GM12878 (cell line): ENCODE data around the gene JMJD7. TPM values are rescaled to one million over a fixed set of nuclear protein-coding genes. Genes with fewer than 3 reads are reported as not detected.

Experiments
- ATAC-seq: fragments of 200-7000 bp; cut with Tn5 transposase; 3 replicates; pipeline ENCODE4 v1.9.1; 2020; ENCODE audit warnings: mild to moderate bottlenecking, moderate library complexity
- BruUV-seq: library from RNA; stranded (reverse); fragments of 400-500 nt; replicated peaks from 2 replicates; lab custom pipeline; 2021; lab: Mats Ljungman, UMichigan
- CTCF ChIA-PET: fragments of 300-600 bp; sonication (Branson Sonifier 250); formaldehyde crosslinking; extraction: SDS; loops from one replicate; lab custom pipeline; 2021; ENCODE audit warnings: inconsistent platforms; lab: Yijun Ruan, JAX
- POLR2A ChIA-PET: fragments of 350-600 bp; formaldehyde crosslinking; extraction: SDS; loops from one replicate; lab custom pipeline; 2021; ENCODE audit warnings: inconsistent platforms; lab: Charles Lee
- RAD21 ChIA-PET: fragments of 300-600 bp; sonication (Branson Sonifier 250); formaldehyde crosslinking; loops from one replicate; lab custom pipeline; 2023; ENCODE audit warnings: antibody characterized with exemption; ENCODE audit not compliant: unreplicated experiment; lab: Charles Lee
- SMC1A ChIA-PET: fragments of 300-600 bp; sonication (Branson Sonifier 250); formaldehyde crosslinking; loops from one replicate; lab custom pipeline; 2023; ENCODE audit not compliant: unreplicated experiment, uncharacterized antibody; lab: Charles Lee
- DNase-seq: peaks from one replicate; pipeline ENCODE4 v3.0.0-alpha.2; 2011; ENCODE audit warnings: low read depth, low spot score
- FAIRE-seq: peaks from 3 replicates; lab custom pipeline; 2011; peaks lifted over from hg19 to GRCh38; lab: Jason Lieb, UNC
- H2AFZ ChIP-seq: 2 replicates; pipeline ENCODE4 v1.6.0; 2011; ENCODE audit warnings: low read depth, low read length, control low read depth; ENCODE audit not compliant: control insufficient read depth
- H3K27ac ChIP-seq: 2 replicates; pipeline ENCODE4 v1.5.1; 2011; ENCODE audit warnings: control low read depth; ENCODE audit not compliant: control insufficient read depth, insufficient read depth
- H3K27me3 ChIP-seq, 2 experiments: replicated peaks in 1 of 2; 2 replicates each; pipeline versions ENCODE4 v1.6.0 to v1.6.1; 2011; ENCODE audit warnings: low read length in 1 of 2; ENCODE audit not compliant: control insufficient read depth in 2 of 2, insufficient read depth in 2 of 2
- H3K36me3 ChIP-seq, 2 experiments: 2 replicates each; pipeline ENCODE4 v1.5.1; 2011; ENCODE audit warnings: low read length in 1 of 2; ENCODE audit not compliant: control insufficient read depth in 2 of 2, insufficient read depth in 2 of 2
- H3K4me1 ChIP-seq: 2 replicates; pipeline ENCODE4 v1.6.1; 2011; ENCODE audit warnings: mild to moderate bottlenecking, low read length, moderate library complexity, mixed read lengths; ENCODE audit not compliant: control insufficient read depth, insufficient read depth
- H3K4me2 ChIP-seq: 2 replicates; pipeline ENCODE4 v1.6.0; 2011; ENCODE audit warnings: control low read depth; ENCODE audit not compliant: control insufficient read depth, insufficient read depth
- H3K4me3 ChIP-seq: fragments of 200-600 bp; sonication (generic); 2 replicates; pipeline ENCODE4 v1.5.1; 2016
- H3K79me2 ChIP-seq: 2 replicates; pipeline ENCODE4 v1.6.0; 2011; ENCODE audit warnings: low read length; ENCODE audit not compliant: control insufficient read depth, insufficient read depth
- H3K9ac ChIP-seq: 2 replicates; pipeline ENCODE4 v1.8.0; 2011; ENCODE audit warnings: low read length, control low read depth, mixed read lengths; ENCODE audit not compliant: control insufficient read depth, insufficient read depth
- H3K9me3 ChIP-seq: replicated peaks from 3 replicates; pipeline ENCODE4 v1.5.1; 2011; ENCODE audit warnings: mild to moderate bottlenecking, low read length; ENCODE audit not compliant: control insufficient read depth, insufficient read depth
- H4K20me1 ChIP-seq: 2 replicates; pipeline ENCODE4 v1.6.0; 2011; ENCODE audit not compliant: control insufficient read depth, insufficient read depth
- ATF2 ChIP-seq: IDR thresholded peaks from 2 replicates; pipeline ENCODE4 v1.6.1; 2012; ENCODE audit warnings: low read length, inconsistent platforms
- ATF3 ChIP-seq: IDR thresholded peaks from 2 replicates; pipeline ENCODE4 v1.6.1; 2011; ENCODE audit warnings: low read depth, mild to moderate bottlenecking, low read length, moderate library complexity, borderline replicate concordance; ENCODE audit errors: extremely low read depth
- EGR1 ChIP-seq, 2 experiments: IDR thresholded peaks; 1 replicate in 1 of 2; 2 replicates in 1 of 2; pipeline ENCODE4 v1.6.1; 2011 to 2012; ENCODE audit warnings: low read depth in 2 of 2, low read length in 2 of 2, borderline replicate concordance in 1 of 2, mild to moderate bottlenecking in 1 of 2, moderate library complexity in 1 of 2
- IKZF2 ChIP-seq, 2 experiments: fragments of 450-650 bp; IDR thresholded peaks; 2 replicates each; pipeline ENCODE4 v1.6.1; 2017; ENCODE audit warnings: mild to moderate bottlenecking in 2 of 2, moderate library complexity in 2 of 2
- KAT2A ChIP-seq: conservative IDR thresholded peaks from 2 replicates; pipeline ENCODE4 v1.6.1; 2011; ENCODE audit warnings: low read depth, low read length; ENCODE audit not compliant: control insufficient read depth
- MEF2B ChIP-seq: fragments of 450-650 bp; IDR thresholded peaks from 2 replicates; pipeline ENCODE4 v1.6.1; 2018; ENCODE audit warnings: mild to moderate bottlenecking, moderate library complexity; ENCODE audit not compliant: partially characterized antibody, poor library complexity, severe bottlenecking
- MLLT1 ChIP-seq: fragments of 450-650 bp; IDR thresholded peaks from 2 replicates; pipeline ENCODE4 v1.6.1; 2016; ENCODE audit warnings: mild to moderate bottlenecking
- MXI1 ChIP-seq: fragments of 150-350 bp; IDR thresholded peaks from 2 replicates; pipeline ENCODE4 v1.6.1; 2011; ENCODE audit warnings: low read depth, mild to moderate bottlenecking, inconsistent platforms, low read length, improper control_type of control experiment
- NFYA ChIP-seq: IDR thresholded peaks from 2 replicates; pipeline ENCODE4 v1.6.1; 2011; ENCODE audit warnings: low read depth, mild to moderate bottlenecking, low read length, improper control_type of control experiment, borderline replicate concordance
- PBX3 ChIP-seq: IDR thresholded peaks from 2 replicates; pipeline ENCODE4 v1.6.1; 2011; ENCODE audit warnings: mild to moderate bottlenecking, low read depth, low read length, moderate library complexity; ENCODE audit not compliant: insufficient replicate concordance
- SIN3A ChIP-seq: IDR thresholded peaks from 2 replicates; pipeline ENCODE4 v1.6.1; 2012; ENCODE audit warnings: low read depth, low read length, improper control_type of control experiment
- SMAD1 ChIP-seq: fragments of 450-650 bp; IDR thresholded peaks from 2 replicates; pipeline ENCODE4 v1.6.1; 2018; ENCODE audit warnings: mild to moderate bottlenecking, low read depth; ENCODE audit not compliant: partially characterized antibody
- USF1 ChIP-seq: IDR thresholded peaks from 2 replicates; pipeline ENCODE4 v1.6.1; 2011; ENCODE audit warnings: borderline replicate concordance, low read depth, mild to moderate bottlenecking, moderate library complexity, mixed read lengths, low read length; ENCODE audit not compliant: insufficient read depth; ENCODE audit errors: extremely low read length
- WRNIP1 ChIP-seq: IDR thresholded peaks from 2 replicates; pipeline ENCODE4 v1.6.1; 2011; ENCODE audit warnings: low read depth, low read length, improper control_type of control experiment, borderline replicate concordance
- YY1 ChIP-seq: IDR thresholded peaks from 2 replicates; pipeline ENCODE4 v1.6.1; 2011; ENCODE audit warnings: low read depth, mild to moderate bottlenecking, low read length
- WGBS: methylation state at CpG from one replicate; pipeline ENCODE4 v1.1.6; 2016; ENCODE audit warnings: low lambda C conversion rate; ENCODE audit not compliant: insufficient replicate concordance, insufficient coverage; ENCODE audit errors: missing lambda C conversion rate; 5-methylcytosine and 5-hydroxymethylcytosine counted together
- in situ Hi-C: fragments of 300-500 bp; cut with MboI; formaldehyde crosslinking; loops from 9 replicates; pipeline ENCODE4 v1.14.3; 2018; ENCODE audit warnings: mixed read lengths
- intact Hi-C: fragments of 100-400 bp; cut with micrococcal nuclease; formaldehyde crosslinking; loops from one replicate; pipeline ENCODE4 v1.14.2; 2022; ENCODE audit not compliant: unreplicated experiment
- polyA plus RNA-seq, 11 experiments: library from polyadenylated mRNA; depleted of rRNA in 4 of 11; unstranded in 6 of 11; stranded (reverse) in 5 of 11; fragments of >200 nt; fragmentation: Nextera tagmentation in 4 of 11; fragmentation: Illumina TruSeq in 1 of 11; extraction: Ambion mirVana in 4 of 11; extraction: Trizol in 1 of 11; gene quantifications; 1 replicate in 1 of 11; 2 replicates in 10 of 11; pipeline versions ENCODE4 v1.2.1 to v1.2.3, GENCODE V29; 2011 to 2016; ENCODE audit warnings: inconsistent platforms in 2 of 11, missing spikeins in 2 of 11, low read depth in 1 of 11
- total RNA-seq, 4 experiments: library from RNA; depleted of rRNA in 3 of 4; stranded (reverse); fragments of >200 nt in 3 of 4; fragmentation: Illumina TruSeq in 1 of 4; extraction: Trizol in 1 of 4; gene quantifications; 2 replicates each; pipeline versions ENCODE4 v1.2.1 to v1.2.3, GENCODE V29; 2013 to 2021

The JMJD7 gene
- total and polyA plus RNA-seq, 10 of the 15 experiments (the other 5 are each of a cell fraction or from before 2014, with no cell fraction given), result 0.79 to 12.2 (median 6.5) TPM

GRCh38 chr15:41817327-41817726, 10.6 kb upstream of the JMJD7 start:
- H3K4me3 ChIP-seq, result no peak overlapping the region
- CTCF ChIA-PET, result interaction anchor here (1.3 to 1.7 kb wide), 2 partner anchors 44 to 213 kb away, joined by 3 to 7 read pairs; partner anchors contain the start of gene MAPKBP1
- no peak for ATAC-seq

More at GRCh38 chr15:41817327-41817726, 10.6 kb upstream of the JMJD7 start:
- FAIRE-seq (no peak), DNase-seq (no peak)
- intact Hi-C loops (loop anchor here (10.0 kb wide), 1 partner anchor 123 kb away; no protein-coding TSS in a partner anchor), in situ Hi-C loops (no loop called here)
- H3K4me1 ChIP-seq, result no peaks in the 10 kb centered on the region
- no peaks in the 10 kb centered on the region for H3K79me2 ChIP-seq
- ChIA-PET POLR2A (no interaction called here), RAD21 (no interaction called here), SMC1A (interaction anchor here (1.6 kb wide), 1 partner anchor 44 kb away, joined by 6 read pairs; the partner anchor contains the start of gene MAPKBP1)
- H2AFZ ChIP-seq, result no peak overlapping the region
- no peak overlapping the region for H3K4me2 ChIP-seq
- peaks cover 3 to 20% of the 10 kb centered on the region in 2 experiments; a peak in 3 of 4 replicates for H3K36me3 ChIP-seq
- H3K27ac ChIP-seq, result no peak overlapping the region
- whole genome bisulfite sequencing, result 94% methylated on average over 14 of the region's 14 CpGs
- no peaks in the 10 kb centered on the region for H3K27me3 ChIP-seq
- H4K20me1 ChIP-seq, result no peaks in the 10 kb centered on the region
- BruUV-seq, result no TSS peak
- no peaks in the 10 kb centered on the region for H3K9me3 ChIP-seq
- TF ChIP-seq WRNIP1 (no peak), MXI1 (no peak), MEF2B (no peak), USF1 (no peak), ATF3 (no peak), EGR1 (IDR thresholded peaks at IDR 0.05; ENCODE audit: borderline replicate concordance in 1 of 2, low read depth in 2 of 2, low read length in 2 of 2) (no peak), KAT2A (no peak), IKZF2 (IDR thresholded peaks at IDR 0.05) (no peak), YY1 (no peak), NFYA (no peak), SIN3A (no peak), ATF2 (no peak), SMAD1 (no peak), PBX3 (no peak), MLLT1 (no peak)
- H3K9ac ChIP-seq, result no peak overlapping the region
